ENCODE results near the gene PPARGC1A.

- TF ChIP-seq CHD2 (IDR thresholded peaks at IDR 0.05; ENCODE audit: low read depth, low read length) = no peak
- no peak for TF ChIP-seq MED1 (CRISPR knock-in tag; IDR thresholded peaks at IDR 0.05)
These were observed 110.0 kb downstream of the PPARGC1A start for GRCh38 chr4:23779839-23780238.

All from HepG2 (cell line).